Hepatocyte (in vitro differentiated cells): ENCODE results near the gene HOXA11. TPM values are rescaled to one million over a fixed set of nuclear protein-coding genes. Genes with fewer than 3 reads are reported as not detected.
A peak's percentile ranks its signal among the peaks of the same experiment; 100 is the strongest.

Experiments
- DNase-seq: peaks from one replicate; pipeline ENCODE4 v3.0.0-alpha.2; 2016; ENCODE audit warnings: low spot score
- H2AFZ ChIP-seq: fragments of 200-600 bp; sonication (generic); 2 replicates; pipeline ENCODE4 v1.6.0; 2016; ENCODE audit warnings: antibody characterized with exemption, mild to moderate bottlenecking
- H3K27ac ChIP-seq: fragments of 200-600 bp; sonication (generic); 2 replicates; pipeline ENCODE4 v1.5.1; 2016; ENCODE audit warnings: mild to moderate bottlenecking
- H3K27me3 ChIP-seq: fragments of 200-600 bp; sonication (generic); 2 replicates; pipeline ENCODE4 v1.6.1; 2016
- H3K36me3 ChIP-seq: fragments of 200-600 bp; sonication (generic); replicated peaks from 2 replicates; pipeline ENCODE4 v1.5.1; 2016; ENCODE audit warnings: low read depth; ENCODE audit not compliant: insufficient read depth
- H3K4me1 ChIP-seq: fragments of 200-600 bp; sonication (generic); 2 replicates; pipeline ENCODE4 v1.5.1; 2016; ENCODE audit warnings: mild to moderate bottlenecking, moderate library complexity; ENCODE audit not compliant: insufficient read depth
- H3K4me2 ChIP-seq: fragments of 200-600 bp; sonication (generic); 2 replicates; pipeline ENCODE4 v1.6.0; 2016
- H3K4me3 ChIP-seq: fragments of 200-600 bp; sonication (generic); 2 replicates; pipeline ENCODE4 v1.5.1; 2016; ENCODE audit warnings: mild to moderate bottlenecking
- H3K79me2 ChIP-seq: fragments of 200-600 bp; sonication (generic); 2 replicates; pipeline ENCODE4 v1.6.0; 2017; ENCODE audit warnings: mild to moderate bottlenecking
- H3K9me2 ChIP-seq: fragments of 200-600 bp; sonication (generic); replicated peaks from 2 replicates; pipeline ENCODE4 v1.6.0; 2017; ENCODE audit warnings: mild to moderate bottlenecking; ENCODE audit not compliant: insufficient read depth
- H3K9me3 ChIP-seq: fragments of 200-600 bp; sonication (generic); 2 replicates; pipeline ENCODE4 v1.5.1; 2016; ENCODE audit warnings: low read depth, mild to moderate bottlenecking
- H4K20me1 ChIP-seq: fragments of 200-600 bp; sonication (generic); 2 replicates; pipeline ENCODE4 v1.6.0; 2016; ENCODE audit warnings: mild to moderate bottlenecking; ENCODE audit not compliant: insufficient read depth, poor library complexity, severe bottlenecking
- CTCF ChIP-seq: fragments of 200-600 bp; sonication (generic); IDR thresholded peaks from 2 replicates; pipeline ENCODE4 v1.5.1; 2016; ENCODE audit warnings: antibody characterized with exemption, mild to moderate bottlenecking; ENCODE audit not compliant: poor library complexity
- EZH2 ChIP-seq: fragments of 200-600 bp; sonication (generic); IDR thresholded peaks from 2 replicates; pipeline ENCODE4 v1.6.1; 2016; ENCODE audit warnings: antibody characterized with exemption, mild to moderate bottlenecking, borderline replicate concordance
- EZH2phosphoT487 ChIP-seq: fragments of 200-600 bp; sonication (generic); IDR thresholded peaks from one replicate; pipeline ENCODE4 v1.6.1; 2018; ENCODE audit warnings: antibody characterized with exemption, mild to moderate bottlenecking, low read depth, moderate library complexity; ENCODE audit not compliant: unreplicated experiment, severe bottlenecking
- WGBS: methylation state at CpG from one replicate; pipeline ENCODE4 v1.1.6; 2016; ENCODE audit warnings: low lambda C conversion rate; ENCODE audit errors: missing lambda C conversion rate; 5-methylcytosine and 5-hydroxymethylcytosine counted together
- polyA plus RNA-seq: library from polyadenylated mRNA; unstranded; fragments of >200 nt; fragmentation: Nextera tagmentation; extraction: Ambion mirVana; gene quantifications from 2 replicates; pipeline ENCODE4 v1.2.1, GENCODE V29; 2016
- total RNA-seq: library from RNA; depleted of rRNA; stranded (reverse); fragments of >200 nt; gene quantifications from 2 replicates; pipeline ENCODE4 v1.2.3, GENCODE V29; 2014

HOXA11 gene
- total and polyA plus RNA-seq, 2 experiments from 2014 or later, result 6.4 to 7.6 TPM

DNA sequence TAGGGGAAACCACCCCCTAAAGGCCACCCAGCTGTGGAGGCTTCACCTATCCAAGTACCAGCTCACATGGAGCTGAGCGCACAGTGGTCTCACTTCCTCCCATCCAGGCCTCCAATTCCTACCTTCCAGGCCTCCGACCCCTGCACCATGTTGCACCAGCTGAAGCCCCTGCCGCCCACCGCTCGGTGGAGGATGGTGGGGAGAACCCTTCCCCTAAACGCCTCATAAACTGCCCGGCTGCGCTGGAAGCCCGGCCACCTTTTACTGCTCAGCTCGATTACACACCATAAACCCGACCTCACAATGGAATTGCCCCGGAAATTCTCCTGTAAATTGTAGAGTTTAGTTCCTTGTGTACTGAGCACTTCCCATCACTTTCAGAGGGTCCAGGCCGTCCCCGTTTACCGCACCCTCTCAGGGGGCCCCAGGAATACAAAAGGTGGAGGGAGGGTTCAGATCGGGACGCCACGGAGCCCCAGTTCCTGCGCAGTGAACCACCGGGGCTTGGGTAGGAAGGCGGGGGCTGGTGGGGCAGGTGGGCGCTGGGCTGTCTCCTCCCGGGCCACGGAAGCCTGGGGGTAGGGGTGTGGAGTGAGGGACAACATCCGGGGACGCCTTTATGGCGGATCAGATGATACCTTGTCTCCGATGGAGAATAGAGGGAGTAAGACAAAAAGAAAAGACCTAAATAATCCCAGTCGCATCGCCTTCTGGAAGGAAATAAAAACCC is 27.2 kb downstream of the HOXA11 start:
- H3K4me2 ChIP-seq, result no peak overlapping the region
- DNase-seq, result no peak
- no peaks in the 10 kb centered on the region for H3K9me2 ChIP-seq
- no peak overlapping the region for H2AFZ ChIP-seq
- no peaks in the 10 kb centered on the region for H3K36me3 ChIP-seq
- no peaks in the 10 kb centered on the region for H3K9me3 ChIP-seq
- TF ChIP-seq EZH2 (peak; percentile 64), EZH2phosphoT487 (peak; percentile 40), CTCF (no peak)
- peaks cover 92% of the 10 kb centered on the region for H3K27me3 ChIP-seq
- H3K79me2 ChIP-seq, result peaks cover 6% of the 10 kb centered on the region
- H4K20me1 ChIP-seq, result no peaks in the 10 kb centered on the region
- no peak overlapping the region for H3K27ac ChIP-seq
- no peak overlapping the region for H3K4me3 ChIP-seq
- 42% methylated on average over 24 of the region's 30 CpGs for WGBS
- H3K4me1 ChIP-seq, result peaks cover 19% of the 10 kb centered on the region

DNA sequence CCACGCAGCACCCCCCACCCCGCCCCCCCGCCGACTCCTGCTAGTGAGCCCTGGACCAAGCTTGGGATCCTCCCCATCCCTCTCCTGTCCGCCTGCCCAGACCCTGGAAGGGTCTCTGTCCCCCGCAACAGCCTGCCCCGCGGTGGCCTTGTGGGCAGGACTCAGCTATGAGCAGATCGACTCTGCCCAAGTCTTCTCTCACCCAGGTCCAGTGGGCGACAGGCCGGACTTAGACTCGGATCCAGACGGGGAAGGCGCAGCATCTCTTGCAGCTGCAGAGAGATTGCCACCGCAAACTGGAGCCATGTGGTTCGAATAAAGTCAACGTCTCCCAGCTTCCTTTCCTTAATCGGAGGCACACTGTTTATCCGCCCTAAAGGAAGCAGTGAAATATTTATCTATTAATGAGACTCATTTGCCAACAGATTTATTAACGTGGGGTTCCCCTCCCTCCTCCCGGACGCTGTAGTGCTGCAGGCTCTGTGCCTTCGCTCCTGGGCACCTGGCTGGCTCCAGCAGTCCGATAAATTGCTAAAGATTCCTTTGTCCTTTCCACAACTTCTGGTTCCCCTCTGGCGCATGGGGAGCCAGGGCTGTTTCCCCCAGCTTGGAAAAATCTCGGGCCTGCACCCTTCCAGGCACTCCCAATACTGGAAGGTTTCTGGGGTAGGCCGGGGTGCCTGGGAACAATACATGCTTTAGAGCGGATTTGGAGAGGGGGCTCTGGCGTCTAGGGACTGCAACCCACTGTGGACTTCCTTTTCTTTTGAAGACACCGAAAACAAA is 27.9 kb downstream of the HOXA11 start:
- no peaks in the 10 kb centered on the region for H3K79me2 ChIP-seq
- no peak for DNase-seq
- peak overlapping the region; percentile 76 for H2AFZ ChIP-seq
- peaks cover 92% of the 10 kb centered on the region for H3K27me3 ChIP-seq
- H3K4me2 ChIP-seq, result peak overlapping the region; percentile 79
- no peak overlapping the region for H3K27ac ChIP-seq
- TF ChIP-seq EZH2 (no peak), EZH2phosphoT487 (no peak)
- H3K4me1 ChIP-seq, result peaks cover 19% of the 10 kb centered on the region
- H3K4me3 ChIP-seq, result no peak overlapping the region
- H3K9me3 ChIP-seq, result no peaks in the 10 kb centered on the region
- 38% methylated on average over 26 of the region's 30 CpGs for WGBS
- no peaks in the 10 kb centered on the region for H4K20me1 ChIP-seq
- no peaks in the 10 kb centered on the region for H3K36me3 ChIP-seq
- H3K9me2 ChIP-seq, result no peaks in the 10 kb centered on the region

DNA sequence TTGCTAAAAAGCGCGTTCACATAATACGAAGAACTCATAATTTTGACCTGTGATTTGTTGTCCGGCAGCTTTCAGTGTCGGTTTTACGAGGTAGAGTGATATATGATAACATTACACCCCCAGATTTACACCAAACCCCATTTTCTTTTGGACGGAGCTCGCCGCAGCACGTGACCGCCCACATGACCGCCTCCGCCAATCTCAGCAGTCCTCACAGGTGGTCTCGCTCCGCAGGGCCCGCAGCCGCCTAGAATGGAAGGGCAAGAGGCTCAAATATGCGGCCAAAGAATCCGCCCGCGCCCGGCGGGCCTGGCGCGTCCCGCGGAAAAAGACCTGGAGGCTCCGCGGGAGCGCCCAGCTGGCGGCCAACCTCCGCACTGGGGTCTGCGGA is 28.5 kb downstream of the HOXA11 start, which contains the start of gene HOXA7:
HOXA7 (minus strand) TSS at position 168 of the 391 bp plus-strand sequence; CDS start at position 38, 130 bp downstream.
- 9% methylated on average over 23 of the region's 33 CpGs for WGBS
- Histone ChIP-seq H3K9me3 (no peaks in the 10 kb centered on the region), H3K9me2 (no peaks in the 10 kb centered on the region), H4K20me1 (no peaks in the 10 kb centered on the region), H3K27ac (no peak within 1 kb of the TSS), H3K79me2 (no peaks in the 10 kb centered on the region), H3K4me3 (peak within 1 kb of the TSS; percentile 48), H3K4me1 (peaks cover 19% of the 10 kb centered on the region), H3K4me2 (peak within 1 kb of the TSS; percentile 79), H3K27me3 (peaks cover 91% of the 10 kb centered on the region), H2AFZ (peak within 1 kb of the TSS; percentile 76), H3K36me3 (no peaks in the 10 kb centered on the region)
- no peak for DNase-seq
- TF ChIP-seq EZH2phosphoT487 (peak; percentile 87), CTCF (no peak), EZH2 (peak; percentile 84)
